GM21528 (cell line): ENCODE results near the gene FMR1NB.

ENCODE experiments used
- ATAC-seq: cut with Tn5 transposase; IDR thresholded peaks from one replicate; pipeline ENCODE4 v1.9.1; 2021; ENCODE audit warnings: mild to moderate bottlenecking, moderate library complexity; ENCODE audit not compliant: unreplicated experiment, low FRiP score

Gene FMR1NB

DNA sequence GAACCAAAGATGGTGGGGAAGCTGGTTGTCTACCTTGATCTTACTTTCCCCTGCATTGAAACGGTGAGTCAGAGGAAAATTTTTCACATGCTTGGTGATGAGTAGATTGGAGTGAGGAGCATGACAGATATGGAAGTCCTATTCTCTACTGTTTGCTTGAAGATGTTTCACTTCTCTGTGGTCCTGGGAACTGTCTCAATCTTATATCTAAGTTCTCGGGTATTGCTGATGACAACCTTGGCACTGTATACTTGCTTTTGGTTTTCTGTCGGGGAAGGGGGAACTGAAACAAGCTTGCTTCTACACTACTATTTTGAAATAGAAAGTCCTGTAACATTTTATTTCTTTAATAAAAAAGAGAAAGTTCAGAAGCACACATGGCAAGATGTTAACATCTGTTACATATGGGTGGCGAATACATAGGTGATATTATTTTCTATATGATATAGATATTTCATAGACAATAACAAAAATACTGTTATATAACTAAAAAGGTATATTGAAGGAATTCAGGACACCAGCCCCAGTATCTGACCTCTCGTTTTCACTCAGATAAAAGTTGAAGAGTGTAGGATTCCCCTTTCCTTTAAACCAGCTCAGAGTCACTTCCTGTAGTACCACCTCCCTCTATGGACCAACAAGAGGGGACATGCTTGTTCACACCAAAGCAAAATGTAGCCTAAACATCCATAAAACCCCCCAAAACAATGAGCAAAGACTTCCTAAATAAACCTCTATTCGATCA lies 88.8 kb downstream of the FMR1NB start:
- ATAC-seq, result peak; percentile 99

DNA sequence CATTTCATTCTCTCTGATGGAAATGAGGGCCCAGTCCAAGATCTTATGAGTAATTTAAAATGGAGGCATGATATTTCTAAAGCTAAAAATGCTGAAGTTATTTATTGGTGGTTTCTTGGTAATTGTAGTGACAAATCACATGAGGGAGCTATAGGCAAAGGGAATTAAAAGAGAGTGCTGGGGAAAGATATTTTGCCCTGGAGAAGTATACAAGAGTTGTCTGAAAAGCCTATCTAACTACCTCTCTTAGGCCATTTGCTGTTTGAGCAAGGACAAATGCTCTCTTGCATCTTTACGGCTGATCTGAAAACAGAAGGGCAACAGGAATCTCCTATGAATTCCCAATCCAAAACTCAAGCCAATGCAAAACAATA lies 89.4 kb downstream of the FMR1NB start:
- ATAC-seq, result no peak
